Caco-2 (cell line): ENCODE data around the gene RALGAPA2. TPM values are rescaled to one million over a fixed set of nuclear protein-coding genes. Genes with fewer than 3 reads are reported as not detected.

Experiments
- BruUV-seq: library from RNA; stranded (reverse); fragments of 400-500 nt; replicated peaks from 2 replicates; lab custom pipeline; 2021; lab: Mats Ljungman, UMichigan
- CTCF ChIA-PET: fragments of 300-600 bp; sonication (Branson Sonifier 250); formaldehyde crosslinking; loops from one replicate; lab custom pipeline; 2022; ENCODE audit warnings: antibody characterized with exemption; lab: Charles Lee
- POLR2A ChIA-PET: fragments of 300-600 bp; sonication (Branson Sonifier 250); formaldehyde crosslinking; loops from one replicate; lab custom pipeline; 2022; ENCODE audit warnings: antibody characterized with exemption; lab: Charles Lee
- DNase-seq, 2 experiments: peaks; one replicate each; pipeline versions ENCODE4 v3.0.0 to v3.0.0-alpha.2; 2020 to 2022
- H3K27me3 ChIP-seq: replicated peaks from 2 replicates; pipeline ENCODE4 v1.6.0; 2011; ENCODE audit warnings: low read length; ENCODE audit not compliant: control insufficient read depth, insufficient read depth
- H3K36me3 ChIP-seq: 2 replicates; pipeline ENCODE4 v1.5.1; 2011; ENCODE audit warnings: low read length; ENCODE audit not compliant: control insufficient read depth, insufficient read depth
- H3K4me1 ChIP-seq: fragments of 250-450 bp; sonication (Bioruptor Pico); 2 replicates; pipeline ENCODE4 v1.5.1; 2020; ENCODE audit warnings: mild to moderate bottlenecking
- H3K4me3 ChIP-seq: 2 replicates; pipeline ENCODE4 v1.5.1; 2011; ENCODE audit warnings: low read depth, mild to moderate bottlenecking, control low read depth, low read length
- H3K9me3 ChIP-seq: fragments of 250-450 bp; sonication (Bioruptor Pico); 2 replicates; pipeline ENCODE4 v1.5.1; 2020; ENCODE audit warnings: mild to moderate bottlenecking, moderate library complexity
- H3K27ac Mint-ChIP-seq: one replicate; pipeline ENCODE4 v1.8.0; 2022; ENCODE audit warnings: mixed read lengths; ENCODE audit not compliant: unreplicated experiment
- H3K27me3 Mint-ChIP-seq: one replicate; pipeline ENCODE4 v1.8.0; 2022; ENCODE audit warnings: mixed read lengths; ENCODE audit not compliant: insufficient read depth, unreplicated experiment
- H3K36me3 Mint-ChIP-seq: one replicate; pipeline ENCODE4 v1.8.0; 2022; ENCODE audit warnings: mild to moderate bottlenecking, mixed read lengths; ENCODE audit not compliant: insufficient read depth, unreplicated experiment
- H3K4me1 Mint-ChIP-seq: one replicate; pipeline ENCODE4 v1.8.0; 2022; ENCODE audit warnings: low read depth, mixed read lengths; ENCODE audit not compliant: unreplicated experiment
- H3K4me3 Mint-ChIP-seq: one replicate; pipeline ENCODE4 v1.8.0; 2022; ENCODE audit warnings: mild to moderate bottlenecking, moderate library complexity, mixed read lengths; ENCODE audit not compliant: unreplicated experiment
- H3K9me3 Mint-ChIP-seq: one replicate; pipeline ENCODE4 v1.8.0; 2022; ENCODE audit warnings: mixed read lengths; ENCODE audit not compliant: unreplicated experiment
- intact Hi-C: fragments of 100-400 bp; cut with micrococcal nuclease; formaldehyde crosslinking; loops from one replicate; pipeline ENCODE4 v1.10.0; 2022; ENCODE audit not compliant: unreplicated experiment
- total RNA-seq: library from RNA; stranded (reverse); gene quantifications from 2 replicates; pipeline ENCODE4 v1.2.3, GENCODE V29; 2022
- TF ChIP-seq, protein P1 (sequence below), 2 experiments: fragments of 200-600 bp in 1 of 2; IDR thresholded peaks; 1 replicate in 1 of 2; 2 replicates in 1 of 2; pipeline versions ENCODE4 v1.5.1 to v1.8.0; 2011 to 2022; ENCODE audit warnings: antibody characterized with exemption in 1 of 2, control low read depth in 1 of 2, inconsistent platforms in 1 of 2, low read depth in 1 of 2, low read length in 1 of 2, mild to moderate bottlenecking in 1 of 2, moderate library complexity in 1 of 2; ENCODE audit not compliant: insufficient read depth in 1 of 2, severe bottlenecking in 1 of 2, unreplicated experiment in 1 of 2

The RALGAPA2 gene
- total RNA-seq, 1 experiment from 2014 or later = 17.3 TPM

GRCh38 chr20:20668639-20669038, 43.8 kb downstream of the RALGAPA2 start:
- CTCF ChIA-PET = no interaction called here

DNA sequence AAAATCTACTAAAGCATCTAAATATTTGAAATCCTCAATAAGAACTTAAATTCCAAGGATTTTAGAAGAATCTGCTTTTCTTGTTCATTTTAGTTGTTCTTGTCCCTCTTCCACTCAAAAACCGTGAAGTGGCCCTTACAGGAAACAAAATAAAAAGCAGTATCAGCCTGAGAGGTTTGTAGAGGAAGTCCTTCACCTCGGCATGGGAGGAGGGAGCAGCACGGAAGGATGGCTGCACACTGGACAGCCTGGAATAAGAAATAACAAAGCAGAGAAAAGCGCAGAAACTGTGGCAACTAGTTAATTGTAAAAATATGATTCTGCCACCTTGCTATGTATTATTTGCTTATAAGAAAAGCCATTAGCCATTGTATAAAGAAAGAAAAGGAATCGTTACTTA, 46.1 kb downstream of the RALGAPA2 start:
- Mint-ChIP-seq H3K4me3 (no peak overlapping the region), H3K4me1 (no peaks in the 10 kb centered on the region), H3K9me3 (no peaks in the 10 kb centered on the region), H3K27me3 (no peaks in the 10 kb centered on the region), H3K36me3 (no peaks in the 10 kb centered on the region), H3K27ac (no peak overlapping the region)
- H3K36me3 ChIP-seq = no peaks in the 10 kb centered on the region
- CTCF ChIA-PET = no interaction called here
- no peaks in the 10 kb centered on the region for H3K27me3 ChIP-seq
- H3K4me1 ChIP-seq = no peaks in the 10 kb centered on the region
- TF ChIP-seq, protein P1, sequence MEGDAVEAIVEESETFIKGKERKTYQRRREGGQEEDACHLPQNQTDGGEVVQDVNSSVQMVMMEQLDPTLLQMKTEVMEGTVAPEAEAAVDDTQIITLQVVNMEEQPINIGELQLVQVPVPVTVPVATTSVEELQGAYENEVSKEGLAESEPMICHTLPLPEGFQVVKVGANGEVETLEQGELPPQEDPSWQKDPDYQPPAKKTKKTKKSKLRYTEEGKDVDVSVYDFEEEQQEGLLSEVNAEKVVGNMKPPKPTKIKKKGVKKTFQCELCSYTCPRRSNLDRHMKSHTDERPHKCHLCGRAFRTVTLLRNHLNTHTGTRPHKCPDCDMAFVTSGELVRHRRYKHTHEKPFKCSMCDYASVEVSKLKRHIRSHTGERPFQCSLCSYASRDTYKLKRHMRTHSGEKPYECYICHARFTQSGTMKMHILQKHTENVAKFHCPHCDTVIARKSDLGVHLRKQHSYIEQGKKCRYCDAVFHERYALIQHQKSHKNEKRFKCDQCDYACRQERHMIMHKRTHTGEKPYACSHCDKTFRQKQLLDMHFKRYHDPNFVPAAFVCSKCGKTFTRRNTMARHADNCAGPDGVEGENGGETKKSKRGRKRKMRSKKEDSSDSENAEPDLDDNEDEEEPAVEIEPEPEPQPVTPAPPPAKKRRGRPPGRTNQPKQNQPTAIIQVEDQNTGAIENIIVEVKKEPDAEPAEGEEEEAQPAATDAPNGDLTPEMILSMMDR (IDR thresholded peaks at IDR 0.05; ENCODE audit: insufficient read depth in 1 of 2, low read depth in 1 of 2, low read length in 1 of 2, severe bottlenecking in 1 of 2, unreplicated experiment in 1 of 2) = no peak
- H3K4me3 ChIP-seq = no peak overlapping the region
- BruUV-seq = no TSS peak
- DNase-seq = no peak
- intact Hi-C loops = no loop called here
- no peaks in the 10 kb centered on the region for H3K9me3 ChIP-seq
- POLR2A ChIA-PET = no interaction called here

More at GRCh38 chr20:20668639-20669038, 43.8 kb downstream of the RALGAPA2 start:
- POLR2A ChIA-PET = no interaction called here
- H3K27ac Mint-ChIP-seq = no peak overlapping the region
- no peaks in the 10 kb centered on the region for H3K27me3 ChIP-seq
- no peaks in the 10 kb centered on the region for H3K9me3 ChIP-seq
- no peak for DNase-seq
- TF ChIP-seq, protein P1 (IDR thresholded peaks at IDR 0.05; ENCODE audit: insufficient read depth in 1 of 2, low read depth in 1 of 2, low read length in 1 of 2, severe bottlenecking in 1 of 2, unreplicated experiment in 1 of 2) = no peak
- H3K36me3 ChIP-seq = no peaks in the 10 kb centered on the region
- intact Hi-C loops = no loop called here
- H3K4me3 Mint-ChIP-seq = no peak overlapping the region
- H3K4me1 ChIP-seq = no peaks in the 10 kb centered on the region
- H3K36me3 Mint-ChIP-seq = no peaks in the 10 kb centered on the region
- BruUV-seq = no TSS peak
- H3K4me3 ChIP-seq = no peak overlapping the region
- no peaks in the 10 kb centered on the region for H3K27me3 Mint-ChIP-seq
- no peaks in the 10 kb centered on the region for H3K4me1 Mint-ChIP-seq
- H3K9me3 Mint-ChIP-seq = no peaks in the 10 kb centered on the region

GRCh38 chr20:20665606-20666332, 46.7 kb downstream of the RALGAPA2 start:
- Histone ChIP-seq H3K4me1 (no peaks in the 10 kb centered on the region), H3K4me3 (no peak overlapping the region), H3K9me3 (no peaks in the 10 kb centered on the region), H3K36me3 (no peaks in the 10 kb centered on the region), H3K27me3 (no peaks in the 10 kb centered on the region)
- no TSS peak for BruUV-seq
- TF ChIP-seq, protein P1 (IDR thresholded peaks at IDR 0.05; ENCODE audit: insufficient read depth in 1 of 2, low read depth in 1 of 2, low read length in 1 of 2, severe bottlenecking in 1 of 2, unreplicated experiment in 1 of 2) = no peak
- Mint-ChIP-seq H3K27me3 (no peaks in the 10 kb centered on the region), H3K9me3 (no peaks in the 10 kb centered on the region), H3K4me3 (no peak overlapping the region), H3K36me3 (no peaks in the 10 kb centered on the region), H3K4me1 (no peaks in the 10 kb centered on the region), H3K27ac (no peak overlapping the region)
- DNase-seq = no peak
- ChIA-PET POLR2A (no interaction called here), CTCF (no interaction called here)
- intact Hi-C loops = loop anchor here (2.0 kb wide), 1 partner anchor 47 kb away; the partner anchor contains the start of gene RALGAPA2
